H54 (cell line): Measurements from ENCODE around the gene BAZ1B.
"Not testable (repeated sequence)": the region's sequence is repeated elsewhere in the genome, so short reads cannot be mapped to it uniquely, and the experiment has no call there.

Experiments used
- DNase-seq: peaks from one replicate; pipeline ENCODE4 v3.0.0; 2011; ENCODE audit warnings: low spot score, mixed read lengths; ENCODE audit not compliant: insufficient read length
- FAIRE-seq: peaks from 3 replicates; lab custom pipeline; 2011; peaks lifted over from hg19 to GRCh38; lab: Jason Lieb, UNC
- POLR2A ChIP-seq: IDR thresholded peaks from 2 replicates; pipeline ENCODE4 v1.6.1; 2011; ENCODE audit warnings: low read depth, mild to moderate bottlenecking, low read length

BAZ1B gene

GRCh38 chr7:73503229-73503628, 18.9 kb downstream of the BAZ1B start:
- DNase-seq, result no peak
- no peak for TF ChIP-seq POLR2A
- FAIRE-seq, result no peak

- no peak for FAIRE-seq
- DNase-seq, result no peak
- TF ChIP-seq POLR2A, result no peak
Observed at GRCh38 chr7:73496626-73497025, 25.5 kb downstream of the BAZ1B start.

GRCh38 chr7:73495507-73495906, 26.6 kb downstream of the BAZ1B start:
- not testable (repeated sequence) for DNase-seq, FAIRE-seq

GRCh38 chr7:73489976-73490375, 32.1 kb downstream of the BAZ1B start:
- FAIRE-seq (no peak), DNase-seq (no peak)
- TF ChIP-seq POLR2A, result no peak

GRCh38 chr7:73487486-73487885, 34.6 kb downstream of the BAZ1B start:
- no peak for FAIRE-seq
- no peak for TF ChIP-seq POLR2A

GRCh38 chr7:73483171-73483570, 38.9 kb downstream of the BAZ1B start:
- TF ChIP-seq POLR2A, result no peak
- no peak for FAIRE-seq

More at GRCh38 chr7:73487486-73487885, 34.6 kb downstream of the BAZ1B start:
- DNase-seq, result no peak

GRCh38 chr7:73482746-73483145, 39.3 kb downstream of the BAZ1B start:
- FAIRE-seq, result no peak
- DNase-seq, result no peak
- TF ChIP-seq POLR2A, result no peak

More at GRCh38 chr7:73483171-73483570, 38.9 kb downstream of the BAZ1B start:
- DNase-seq, result no peak

- FAIRE-seq, DNase-seq: not testable (repeated sequence)
Observed at GRCh38 chr7:73481521-73481920, 40.6 kb downstream of the BAZ1B start.

- FAIRE-seq (no peak), DNase-seq (no peak)
- TF ChIP-seq POLR2A, result no peak
Observed at GRCh38 chr7:73478549-73478948, 43.5 kb downstream of the BAZ1B start.

GRCh38 chr7:73477376-73477775, 44.7 kb downstream of the BAZ1B start:
- no peak for TF ChIP-seq POLR2A
- FAIRE-seq, result no peak
- no peak for DNase-seq

- no peak for TF ChIP-seq POLR2A
Observed at GRCh38 chr7:73470208-73470607, 51.9 kb downstream of the BAZ1B start.

GRCh38 chr7:73467046-73467445, 55.0 kb downstream of the BAZ1B start:
- FAIRE-seq, result not testable (repeated sequence)

More at GRCh38 chr7:73470208-73470607, 51.9 kb downstream of the BAZ1B start:
- no peak for DNase-seq
- no peak for FAIRE-seq

GRCh38 chr7:73466112-73466511, 56.0 kb downstream of the BAZ1B start:
- DNase-seq, result no peak
- TF ChIP-seq POLR2A, result no peak
- FAIRE-seq, result no peak

More at GRCh38 chr7:73467046-73467445, 55.0 kb downstream of the BAZ1B start:
- DNase-seq, result not testable (repeated sequence)

- TF ChIP-seq POLR2A, result no peak
- FAIRE-seq (no peak), DNase-seq (no peak)
Observed at GRCh38 chr7:73463966-73464365, 58.1 kb downstream of the BAZ1B start.

GRCh38 chr7:73463260-73463659, 58.8 kb downstream of the BAZ1B start:
- FAIRE-seq (no peak), DNase-seq (no peak)
- no peak for TF ChIP-seq POLR2A

GRCh38 chr7:73461782-73462285, 60.3 kb downstream of the BAZ1B start:
- DNase-seq (no peak), FAIRE-seq (no peak)
- TF ChIP-seq POLR2A, result no peak

- no peak for FAIRE-seq
- TF ChIP-seq POLR2A, result no peak
- DNase-seq, result no peak
Observed at GRCh38 chr7:73454424-73454823, 67.7 kb downstream of the BAZ1B start.
